Adipose tissue (tissue), 3 donors: ENCODE results near the gene ZNRF3. TPM values are rescaled to one million over a fixed set of nuclear protein-coding genes. Genes with fewer than 3 reads are reported as not detected.

Source experiments
- H3K27ac ChIP-seq: one replicate; pipeline ENCODE4 v1.5.1; 2013; ENCODE audit warnings: low read depth, low read length
- WGBS, 3 donors: extraction: QIAGEN DNeasy Blood & Tissue Kit; methylation state at CpG; one replicate each; pipeline ENCODE4 v1.1.7; 2013; 5-methylcytosine and 5-hydroxymethylcytosine counted together
- polyA plus RNA-seq, 3 donors: library from polyadenylated mRNA; stranded (reverse); fragments of 200-250 nt; gene quantifications; one replicate each; pipeline ENCODE4 v1.2.3, GENCODE V29; 2013
- donor health status: healthy with polysubstance abuse.
- donor health status: Bipolar disorder and iron deficiency.
- donor health status: healthy.

Gene ZNRF3
- polyA plus RNA-seq, 3 donors = 1.2 to 3.9 (median 2.5) TPM

DNA sequence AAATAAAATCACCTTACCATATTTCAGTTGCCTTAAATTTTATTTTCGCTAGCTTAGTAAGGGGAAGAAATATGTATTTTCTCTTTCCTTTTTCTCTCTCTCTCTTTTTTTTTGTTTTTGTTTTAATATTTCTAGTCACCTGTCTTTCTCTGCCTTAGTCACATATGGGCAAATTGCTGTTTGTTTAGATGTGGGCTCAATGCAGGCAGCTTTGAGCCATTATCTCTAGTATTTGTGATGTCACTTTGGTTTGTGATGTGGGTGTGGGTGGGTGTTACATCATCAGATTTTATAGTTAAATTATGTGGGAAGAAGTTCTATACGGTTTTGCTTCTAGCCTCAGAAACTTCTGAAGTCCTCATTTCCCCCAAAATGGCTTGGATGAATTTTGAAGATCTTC lies 178.4 kb downstream of the ZNRF3 start, which contains the start of gene C22orf31:
Gene C22orf31, minus strand, starts transcription at position 59 of the 400 bp plus-strand sequence. Its CDS starts 39 bp downstream, at position 20.
- no peak within 1 kb of the TSS for H3K27ac ChIP-seq
- 61 to 75% (median 71%) methylated on average over 2 of the region's 2 CpGs for WGBS, 3 donors

DNA sequence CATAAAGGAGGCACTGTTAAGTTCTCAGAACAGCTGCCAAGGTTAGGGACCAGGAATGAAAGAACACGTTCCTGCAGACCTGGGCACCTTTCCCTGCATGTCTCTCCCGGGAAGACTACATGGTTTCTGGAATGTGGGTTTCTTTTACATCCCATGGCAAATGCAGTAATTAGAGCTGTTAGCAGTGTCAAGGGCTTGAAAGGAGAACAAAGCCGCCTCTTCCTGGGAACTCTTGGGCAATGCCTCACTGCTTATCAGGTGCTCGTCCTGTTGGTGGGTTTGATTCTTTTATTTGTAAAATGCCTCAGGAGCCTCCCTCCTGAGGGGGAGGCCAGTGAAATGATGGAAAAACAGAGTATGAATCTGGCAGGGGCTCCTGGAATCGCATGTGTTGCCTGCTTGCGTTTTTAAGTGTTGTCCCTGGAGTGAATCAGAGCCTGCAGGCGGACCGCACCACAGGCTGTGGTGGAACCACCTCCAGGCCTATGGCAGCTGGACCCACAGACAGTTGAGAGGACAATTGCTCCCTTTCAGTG lies 179.0 kb downstream of the ZNRF3 start:
- no peak overlapping the region for H3K27ac ChIP-seq
- WGBS, 3 donors = 58 to 69% (median 62%) methylated on average over 8 of the region's 8 CpGs

DNA sequence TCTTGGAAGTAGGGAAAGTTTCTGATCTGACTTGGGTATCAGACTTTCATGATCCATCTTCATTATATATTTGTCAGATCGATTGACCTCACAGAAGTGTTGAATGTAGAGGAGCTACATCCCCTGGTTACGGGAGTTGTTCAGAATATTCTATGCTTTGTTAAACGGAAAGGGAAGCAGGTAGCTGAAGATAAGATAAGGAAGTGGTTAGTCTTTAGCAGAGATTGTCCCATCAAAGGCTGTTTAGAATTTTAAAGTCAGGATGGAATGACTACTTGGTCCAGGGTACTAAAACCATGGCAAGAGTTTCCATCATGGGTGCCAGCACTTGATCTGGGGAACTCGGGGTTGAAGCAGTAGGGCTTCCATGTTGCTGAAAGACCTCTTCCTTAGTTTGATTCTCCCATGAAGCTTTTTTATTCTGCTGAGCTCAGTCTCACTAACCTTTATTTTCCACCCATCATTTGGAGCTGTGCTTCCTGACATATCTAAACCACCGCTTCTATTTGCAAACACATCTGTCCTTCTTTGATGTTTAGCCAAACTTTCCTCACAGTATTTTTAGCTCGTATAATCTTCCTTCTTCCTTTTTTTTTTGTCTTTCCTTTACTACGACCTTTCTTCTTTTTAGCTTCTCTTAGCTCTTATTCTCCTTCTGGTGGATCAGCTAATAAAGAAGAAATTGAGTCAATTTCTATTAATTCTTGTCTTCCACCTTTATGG lies 182.3 kb downstream of the ZNRF3 start:
- 28 to 40% (median 38%) methylated on average over 7 of the region's 7 CpGs for WGBS, 3 donors
- H3K27ac ChIP-seq = no peak overlapping the region

DNA sequence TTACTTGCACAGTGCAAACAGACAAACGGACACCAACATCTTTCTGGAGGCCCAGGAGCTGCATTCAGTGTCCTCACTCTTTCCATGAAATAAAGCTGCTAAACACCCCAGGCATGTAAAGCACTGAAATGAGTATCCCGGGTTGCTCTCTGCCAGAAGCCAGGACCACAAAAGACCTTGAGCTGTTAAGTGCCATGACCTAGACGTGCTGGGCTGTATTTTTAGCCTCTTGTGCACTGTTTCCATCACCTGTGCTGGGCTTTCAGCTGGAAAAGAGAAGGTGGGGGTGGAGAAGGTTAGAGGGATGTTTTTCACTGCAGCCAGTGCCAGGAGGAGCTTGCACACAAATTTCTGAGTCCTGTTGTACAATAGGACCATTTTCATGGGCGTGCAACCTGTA lies 186.1 kb downstream of the ZNRF3 start:
- 71 to 89% (median 81%) methylated on average over 4 of the region's 4 CpGs for WGBS, 3 donors

DNA sequence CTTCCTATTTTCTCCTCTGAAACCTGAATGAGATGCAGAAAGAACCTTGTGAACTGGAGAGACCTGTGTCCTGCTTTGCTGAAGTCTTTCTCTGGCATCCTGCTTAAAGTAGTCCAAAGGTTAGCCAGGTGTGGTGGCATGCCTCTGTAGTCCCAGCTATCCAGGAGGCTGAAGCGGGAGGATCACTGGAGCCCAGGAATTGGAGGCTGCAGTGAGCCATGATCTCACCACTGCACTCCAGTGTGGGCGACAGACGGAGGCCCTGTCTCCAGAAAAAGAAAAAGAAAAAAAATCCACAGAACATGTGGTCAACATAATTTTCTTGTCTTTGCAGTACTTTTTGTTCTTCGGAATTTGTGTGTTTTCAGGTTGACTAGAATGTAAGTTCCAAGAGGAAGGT lies 187.1 kb downstream of the ZNRF3 start:
- WGBS, 3 donors = 97 to 98% (median 97%) methylated on average over 4 of the region's 4 CpGs
- no peak overlapping the region for H3K27ac ChIP-seq

More for the DNA sequence above, 186.1 kb downstream of the ZNRF3 start:
- no peak overlapping the region for H3K27ac ChIP-seq

DNA sequence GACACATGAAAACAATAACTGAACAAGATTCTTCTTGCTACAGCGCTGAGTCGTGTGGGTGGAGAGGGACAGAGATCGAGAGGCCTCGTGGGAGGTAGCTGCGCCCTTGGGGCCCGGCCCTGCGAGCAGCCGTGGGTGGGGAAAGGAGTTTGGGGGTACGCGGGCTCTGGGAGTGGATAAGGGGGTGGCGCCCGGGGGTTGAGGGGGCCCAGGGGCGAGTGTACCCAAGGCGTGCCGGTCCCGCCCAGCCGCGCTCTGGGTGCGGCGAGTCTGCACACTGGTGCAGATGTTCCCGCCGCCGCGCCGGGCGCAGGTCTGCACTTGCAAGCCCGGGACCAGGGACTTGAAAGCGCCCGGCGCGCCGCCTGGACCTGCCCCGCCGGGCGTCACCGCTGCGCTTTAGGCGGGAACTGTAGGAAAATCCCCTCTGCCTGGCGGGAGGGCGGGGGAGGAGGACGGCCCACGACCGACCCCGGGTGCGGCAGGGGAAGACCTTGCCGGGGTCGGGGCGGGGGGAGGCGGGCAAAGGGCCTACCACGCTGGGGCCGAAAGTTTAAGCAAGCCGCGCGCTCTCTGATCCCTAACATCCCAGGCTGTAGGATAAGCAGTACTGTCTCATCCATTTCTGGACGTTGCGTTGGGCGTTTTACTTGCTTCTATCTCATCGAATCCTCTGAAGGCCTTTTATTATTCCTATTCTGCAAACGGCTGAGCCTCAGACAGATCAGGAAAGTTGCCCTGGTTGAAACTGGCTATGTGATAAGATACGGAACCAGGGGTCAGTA lies 188.1 kb downstream of the ZNRF3 start:
- no peak overlapping the region for H3K27ac ChIP-seq
- 3 to 7% (median 4%) methylated on average over 42 to 60 of the region's 60 CpGs for whole genome bisulfite sequencing, 3 donors

DNA sequence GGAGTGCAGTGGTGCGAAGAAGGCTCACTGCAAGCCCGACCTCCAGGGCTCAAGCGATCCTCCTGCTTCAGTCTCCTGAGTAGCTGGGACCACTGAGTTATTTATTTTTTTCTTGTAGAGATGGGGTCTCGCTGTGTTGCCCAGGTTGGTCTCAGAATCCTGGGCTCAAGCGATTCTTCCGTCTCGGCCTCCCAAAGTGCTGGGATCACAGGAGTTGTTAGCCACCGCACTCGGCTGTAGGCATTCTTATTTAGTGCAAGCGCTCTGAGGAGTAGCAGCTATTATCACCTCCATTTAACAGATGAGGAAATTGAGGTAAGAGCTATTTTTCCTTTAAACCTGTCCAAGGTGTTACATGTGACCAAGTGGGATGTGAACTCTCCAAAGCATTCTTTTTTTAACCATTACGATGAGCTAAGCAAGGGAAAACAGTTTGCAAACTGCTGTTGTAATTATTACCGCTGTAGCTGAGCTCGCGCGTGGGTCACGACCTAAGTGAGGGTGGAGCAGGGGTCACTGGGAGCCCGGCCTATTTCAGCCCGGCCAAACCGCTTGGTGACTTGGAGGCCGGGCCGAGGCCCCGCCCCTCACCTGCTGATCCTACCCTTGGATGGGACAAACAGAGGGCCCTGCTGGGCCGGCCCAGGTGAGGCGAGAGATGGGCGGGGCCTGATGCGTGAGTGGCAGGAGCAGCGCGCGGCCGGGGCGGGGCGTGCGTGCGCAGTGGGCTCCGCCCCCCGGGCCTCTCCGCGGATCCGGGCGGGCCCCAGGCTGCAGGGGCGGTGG lies 189.0 kb downstream of the ZNRF3 start:
- WGBS, 3 donors = 22 to 36% (median 27%) methylated on average over 26 to 40 of the region's 41 CpGs
- no peak overlapping the region for H3K27ac ChIP-seq

DNA sequence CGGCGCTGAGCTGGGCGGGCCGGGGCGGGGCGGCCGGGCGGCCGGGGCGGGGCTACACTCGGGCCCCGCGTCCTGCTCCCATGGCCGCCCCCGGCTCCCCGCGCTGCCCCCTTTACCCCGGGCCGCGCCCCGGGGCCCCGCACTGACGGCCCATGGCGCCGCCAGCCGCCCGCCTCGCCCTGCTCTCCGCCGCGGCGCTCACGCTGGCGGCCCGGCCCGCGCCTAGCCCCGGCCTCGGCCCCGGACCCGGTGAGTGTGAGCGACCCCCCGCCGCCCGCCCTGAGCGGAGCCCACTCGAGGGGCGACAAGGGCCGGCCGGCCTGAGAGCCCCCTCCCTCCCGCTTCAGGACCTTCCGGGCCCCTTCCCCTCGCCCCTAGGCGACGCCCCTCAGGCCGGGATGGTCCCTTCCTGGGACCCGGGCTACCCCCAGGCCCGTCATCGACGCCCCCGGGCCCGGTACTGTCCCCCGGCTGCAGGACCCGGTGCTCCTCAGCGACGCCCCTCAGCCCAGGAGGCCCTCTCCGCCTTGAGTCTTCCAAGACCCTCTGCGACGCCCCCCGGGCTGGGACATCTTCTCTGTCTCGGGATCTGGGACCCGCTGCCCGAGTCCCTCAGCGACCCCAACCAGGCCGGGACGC lies 189.7 kb downstream of the ZNRF3 start, which contains the start of gene KREMEN1:
Gene KREMEN1, plus strand, starts transcription at position 57 of the 639 bp plus-strand sequence. Its CDS starts 96 bp downstream, at position 153.
- WGBS, 3 donors = 0 to 1% (median 0%) methylated on average over 26 to 66 of the region's 76 CpGs
- H3K27ac ChIP-seq = no peak within 1 kb of the TSS

DNA sequence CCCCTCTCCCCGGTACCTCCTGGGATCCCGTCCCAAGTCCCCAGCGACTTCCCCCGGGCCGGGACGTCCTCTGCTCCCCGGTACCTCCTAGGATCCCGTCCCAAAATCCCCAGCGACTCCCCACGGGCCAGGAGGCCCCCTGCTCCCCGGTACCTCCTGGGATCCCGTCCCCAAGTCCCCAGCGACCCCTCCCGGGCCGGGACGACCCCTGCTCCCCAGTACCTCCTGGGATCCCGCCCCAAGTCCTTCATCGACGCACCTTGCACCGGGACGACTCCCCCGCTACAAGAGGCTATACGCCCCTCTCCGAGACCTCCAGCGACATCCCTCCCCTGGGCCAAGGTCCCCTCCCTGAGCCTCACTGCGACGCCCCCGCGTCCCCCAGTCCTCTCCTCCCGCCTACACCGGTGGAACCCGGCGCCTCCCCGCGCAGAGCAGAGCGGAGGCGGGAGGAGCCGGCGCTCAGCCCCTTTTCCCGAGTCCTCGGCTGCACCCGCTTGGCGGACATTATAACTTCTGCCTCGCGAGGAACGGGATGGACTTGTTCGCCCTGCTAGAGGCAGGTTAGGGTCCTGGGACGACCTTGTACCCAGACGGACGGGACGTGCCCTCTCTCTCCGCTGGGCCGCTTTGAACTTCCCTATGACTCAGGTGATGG lies 190.4 kb downstream of the ZNRF3 start:
- H3K27ac ChIP-seq = no peak overlapping the region
- 2 to 6% (median 4%) methylated on average over 50 to 53 of the region's 53 CpGs for WGBS, 3 donors

DNA sequence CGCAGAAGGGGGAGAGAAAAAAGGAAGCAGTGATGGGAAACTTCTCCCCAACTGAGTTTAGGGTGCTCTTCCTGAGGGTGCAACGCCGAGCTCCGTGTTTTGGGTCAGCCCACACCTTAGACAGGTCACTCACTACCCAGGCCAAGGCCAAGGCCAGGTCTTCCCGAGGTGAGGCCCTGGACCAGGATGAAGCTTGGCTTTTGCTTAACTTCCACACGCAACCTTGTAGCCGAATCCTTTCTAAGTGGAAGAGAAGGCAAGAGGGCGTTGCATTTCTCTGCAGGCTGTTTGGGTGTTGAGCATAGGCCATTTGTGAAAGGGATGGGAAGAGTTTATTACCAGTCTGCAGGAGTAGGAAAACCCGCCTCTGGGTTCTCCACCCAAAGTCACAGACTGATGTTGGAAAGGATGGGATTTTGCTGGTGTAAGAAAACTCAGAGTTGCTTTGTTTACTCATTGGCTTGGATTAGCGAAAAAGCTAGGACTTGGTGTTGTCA lies 191.0 kb downstream of the ZNRF3 start:
- H3K27ac ChIP-seq = no peak overlapping the region
- 49 to 51% (median 51%) methylated on average over 9 to 10 of the region's 10 CpGs for WGBS, 3 donors

DNA sequence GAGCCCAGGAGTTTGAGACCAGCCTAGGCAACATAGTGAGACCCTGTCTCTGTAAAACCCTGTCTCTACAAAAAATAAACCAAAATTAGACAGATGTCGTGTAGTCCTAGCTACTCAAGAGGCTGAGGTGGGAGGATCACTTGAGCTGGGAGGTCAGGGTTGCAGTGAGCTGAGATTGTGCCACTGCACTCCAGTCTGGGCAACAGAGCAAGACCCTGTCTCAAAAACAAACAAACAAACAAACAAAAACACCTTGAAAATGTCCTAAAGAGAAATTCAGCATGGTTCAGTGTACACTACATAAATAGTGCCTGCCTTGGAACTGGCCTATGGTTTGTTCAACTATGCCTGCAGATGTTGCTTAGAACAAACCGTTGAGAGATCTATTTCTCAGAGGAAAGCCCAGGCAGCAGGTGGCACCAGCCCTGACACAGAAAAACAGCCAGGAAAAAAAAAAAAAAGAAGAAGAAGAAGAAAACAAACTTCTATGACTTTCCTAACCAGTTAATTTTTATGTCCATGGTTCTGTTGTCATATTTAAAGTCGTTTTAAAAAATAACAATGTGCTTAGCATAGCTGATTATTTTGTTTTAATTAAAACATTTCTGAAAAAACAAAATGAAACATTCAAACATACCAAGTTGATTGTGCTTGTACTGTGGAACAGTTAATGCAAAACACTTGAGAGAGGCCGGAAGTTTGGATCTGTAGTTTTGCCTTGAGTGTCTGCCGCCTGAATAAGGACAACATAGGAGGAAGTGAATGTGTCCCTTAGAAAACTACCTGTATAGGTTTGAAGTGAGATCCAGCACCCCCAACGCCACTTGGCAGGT lies 194.9 kb downstream of the ZNRF3 start:
- 77 to 84% (median 82%) methylated on average over 6 of the region's 6 CpGs for WGBS, 3 donors
- no peak overlapping the region for H3K27ac ChIP-seq

DNA sequence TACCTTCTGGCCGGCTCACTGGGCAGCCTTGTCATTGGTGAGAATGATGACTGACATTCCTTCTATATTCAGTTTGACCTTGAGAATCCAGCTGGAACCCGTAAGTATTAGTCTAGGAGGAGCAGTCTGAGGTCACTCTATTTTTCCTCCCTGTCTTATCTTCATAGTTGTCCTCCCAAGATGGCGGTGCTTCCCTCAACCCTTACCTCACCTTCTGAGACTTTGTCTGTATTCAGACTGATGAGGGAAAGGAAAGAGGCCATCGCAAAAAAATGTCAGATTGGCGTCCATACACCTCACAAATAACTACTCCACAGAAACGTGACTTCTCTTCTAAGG lies 195.5 kb downstream of the ZNRF3 start:
- 76 to 84% (median 83%) methylated on average over 6 of the region's 6 CpGs for WGBS, 3 donors
- H3K27ac ChIP-seq = no peak overlapping the region

DNA sequence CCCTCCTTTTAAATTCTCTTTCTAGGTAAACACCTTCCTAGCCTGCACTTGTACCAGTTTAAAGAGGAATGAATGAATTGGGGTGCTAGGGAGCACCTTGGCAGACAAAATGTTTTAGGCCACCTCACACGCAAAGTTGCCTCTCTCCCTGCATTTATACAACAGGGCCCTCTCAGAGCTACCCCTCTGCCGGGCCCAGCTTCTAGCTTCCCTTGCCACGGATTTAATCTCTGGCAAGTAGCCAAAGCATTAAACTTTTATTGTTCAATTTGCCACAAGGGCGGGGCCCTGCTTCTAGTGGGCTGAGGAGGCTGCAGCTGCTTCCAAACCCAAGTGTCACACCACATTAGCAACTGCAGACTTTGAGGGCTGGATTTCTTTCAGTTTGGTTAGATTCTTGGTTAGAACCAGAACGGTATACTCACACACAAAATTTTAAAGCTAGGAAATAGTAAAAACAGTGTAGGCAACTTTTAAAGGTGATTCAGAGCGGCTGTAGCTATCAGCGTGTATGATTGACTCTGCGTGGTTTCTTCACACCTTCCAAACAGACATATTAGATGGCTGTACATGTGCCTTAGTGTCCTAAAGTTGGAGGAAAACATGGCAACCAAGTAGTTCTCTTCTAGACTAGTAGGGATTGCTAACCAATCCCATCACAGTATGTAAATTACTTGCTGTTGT lies 196.0 kb downstream of the ZNRF3 start:
- no peak overlapping the region for H3K27ac ChIP-seq
- WGBS, 3 donors = 65 to 69% (median 68%) methylated on average over 8 of the region's 8 CpGs

DNA sequence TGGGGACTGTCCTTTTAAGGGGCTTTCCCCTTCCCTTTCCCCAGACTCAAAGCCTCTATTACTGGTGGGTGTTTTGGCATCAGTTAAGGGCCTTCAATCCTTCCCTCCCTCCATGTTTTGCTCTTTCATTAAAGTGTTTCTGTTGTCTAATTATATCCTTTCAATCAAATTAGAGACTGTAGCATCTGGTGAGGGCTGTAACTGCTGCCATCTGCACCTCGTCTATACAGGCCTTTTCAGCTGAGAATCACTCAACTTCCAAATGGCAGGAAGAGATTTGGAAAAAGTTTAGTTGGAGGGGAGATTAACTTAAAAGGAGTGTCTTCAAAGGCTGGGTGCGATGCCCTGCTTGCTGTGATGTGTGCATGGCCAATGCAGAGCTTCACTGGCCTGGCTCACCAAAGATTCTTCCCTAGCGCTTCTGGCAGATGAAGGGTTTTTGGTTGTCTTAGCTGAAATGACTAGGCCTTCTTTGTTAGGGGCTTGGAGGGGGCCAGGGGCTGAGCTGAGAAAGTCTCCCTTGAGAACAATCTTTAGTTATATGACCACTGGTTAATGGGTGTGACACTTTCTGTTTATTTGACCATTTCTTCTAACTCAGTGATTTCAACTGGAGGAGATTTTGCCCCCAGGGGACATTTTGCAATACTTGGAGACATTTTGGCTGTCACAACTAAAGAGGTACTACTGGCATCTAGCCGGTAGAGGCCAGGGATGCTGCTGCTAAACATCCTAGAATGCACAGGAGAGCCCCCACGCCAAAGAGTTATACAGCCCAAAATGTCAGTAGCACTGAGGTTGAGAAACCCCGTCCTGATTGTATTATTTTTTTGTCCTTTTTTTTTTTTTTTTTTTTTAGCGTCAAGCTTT lies 197.0 kb downstream of the ZNRF3 start:
- 78 to 88% (median 79%) methylated on average over 7 of the region's 7 CpGs for WGBS, 3 donors
- no peak overlapping the region for H3K27ac ChIP-seq

DNA sequence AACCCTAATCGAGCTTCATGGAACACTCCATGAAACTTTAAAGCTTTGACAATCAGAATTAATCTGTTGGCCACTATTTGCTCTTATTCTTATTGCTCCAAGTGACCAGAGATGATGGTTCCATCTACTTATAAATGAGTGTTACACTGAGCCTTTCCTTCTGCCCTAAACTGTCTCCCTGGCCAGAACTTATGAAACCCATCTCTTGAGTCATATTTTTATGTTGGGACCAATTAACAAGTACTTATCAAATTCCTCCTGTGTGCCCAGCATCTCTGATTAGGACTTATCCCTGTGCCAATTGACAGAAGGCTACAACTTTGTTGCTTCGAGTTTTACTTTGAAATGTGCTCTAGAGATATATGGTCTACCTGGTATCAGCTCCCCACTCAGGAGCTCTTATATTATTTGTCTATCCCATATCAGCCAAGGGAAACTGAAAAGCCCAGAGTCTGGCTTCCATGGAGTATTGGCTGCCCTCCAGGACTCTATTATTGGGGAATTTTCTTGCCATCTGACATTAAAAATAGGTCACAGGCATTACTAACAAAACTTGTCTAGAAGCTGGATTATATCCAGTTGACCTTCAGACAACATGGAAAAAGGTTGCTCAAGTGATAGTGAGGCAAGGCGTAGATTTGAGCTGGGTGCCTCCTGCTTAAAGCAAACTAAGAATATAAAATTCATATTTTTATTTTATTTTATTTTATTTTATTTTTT lies 198.3 kb downstream of the ZNRF3 start:
- WGBS, 3 donors = 57 to 73% (median 65%) methylated on average over 3 of the region's 3 CpGs
- no peak overlapping the region for H3K27ac ChIP-seq
